H1 (cell line): ENCODE results near the gene ABCA1. TPM values are rescaled to one million over a fixed set of nuclear protein-coding genes. Genes with fewer than 3 reads are reported as not detected.

Experiments used
- CTCF ChIA-PET: fragments of 300-600 bp; sonication (Branson Sonifier 250); formaldehyde crosslinking; loops from one replicate; lab custom pipeline; 2021; ENCODE audit not compliant: partially characterized antibody; lab: Charles Lee
- POLR2A ChIA-PET: fragments of 300-600 bp; sonication (Branson Sonifier 250); formaldehyde crosslinking; loops from one replicate; lab custom pipeline; 2021; ENCODE audit warnings: inconsistent platforms; ENCODE audit not compliant: partially characterized antibody; lab: Charles Lee
- DNase-seq, 2 experiments: peaks; one replicate each; pipeline versions ENCODE4 v3.0.0 to v3.0.0-alpha.2; 2010 to 2022; ENCODE audit warnings: low spot score in 2 of 2, low read depth in 1 of 2, mixed read lengths in 1 of 2
- FAIRE-seq: peaks from 2 replicates; lab custom pipeline; 2011; peaks lifted over from hg19 to GRCh38; lab: Jason Lieb, UNC
- H2AFZ ChIP-seq: 2 replicates; pipeline ENCODE4 v1.8.1; 2012; ENCODE audit warnings: low read length, inconsistent platforms
- H2AK5ac ChIP-seq: 2 replicates; pipeline ENCODE4 v1.6.1; 2013; ENCODE audit warnings: low read depth, low read length
- H2BK120ac ChIP-seq: replicated peaks from 2 replicates; pipeline ENCODE3; 2013; ENCODE audit warnings: low read depth, low read length, inconsistent platforms
- H2BK12ac ChIP-seq: 2 replicates; pipeline ENCODE4 v1.6.1; 2013; ENCODE audit warnings: low read depth, low read length
- H2BK15ac ChIP-seq: 2 replicates; pipeline ENCODE4 v1.6.1; 2013; ENCODE audit warnings: low read length
- H2BK20ac ChIP-seq: 2 replicates; pipeline ENCODE4 v1.6.1; 2013; ENCODE audit warnings: low read length
- H2BK5ac ChIP-seq: 2 replicates; pipeline ENCODE4 v1.6.1; 2013; ENCODE audit warnings: low read depth, low read length
- H3K14ac ChIP-seq: 2 replicates; pipeline ENCODE4 v1.6.1; 2013; ENCODE audit warnings: inconsistent platforms; ENCODE audit not compliant: insufficient read length
- H3K18ac ChIP-seq: 2 replicates; pipeline ENCODE4 v1.6.1; 2013; ENCODE audit warnings: low read length; ENCODE audit errors: extremely low read depth
- H3K23ac ChIP-seq: 2 replicates; pipeline ENCODE4 v1.6.1; 2013; ENCODE audit warnings: inconsistent platforms; ENCODE audit not compliant: insufficient read length
- H3K23me2 ChIP-seq: 2 replicates; pipeline ENCODE4 v1.6.1; 2013; ENCODE audit warnings: low read depth, low read length
- H3K27ac ChIP-seq: 2 replicates; pipeline ENCODE4 v1.6.1; 2011; ENCODE audit warnings: low read depth, low read length, inconsistent platforms
- H3K27me3 ChIP-seq, 4 experiments: replicated peaks in 1 of 4; 1 replicate in 1 of 4; 2 replicates in 3 of 4; pipeline versions ENCODE4 v1.6.1 to v1.8.1; 2011 to 2013; ENCODE audit warnings: low read length in 3 of 4, mild to moderate bottlenecking in 3 of 4, inconsistent platforms in 2 of 4, mixed read lengths in 2 of 4, moderate library complexity in 1 of 4; ENCODE audit not compliant: control insufficient read depth in 3 of 4, insufficient read depth in 3 of 4; ENCODE audit errors: extremely low read depth in 1 of 4
- H3K36me3 ChIP-seq, 4 experiments: 2 replicates each; pipeline versions ENCODE4 v1.6.1 to v1.8.1; 2011 to 2013; ENCODE audit warnings: mild to moderate bottlenecking in 4 of 4, low read length in 3 of 4, moderate library complexity in 2 of 4, control low read depth in 1 of 4, inconsistent platforms in 1 of 4; ENCODE audit not compliant: insufficient read depth in 4 of 4, control insufficient read depth in 2 of 4
- H3K4ac ChIP-seq: replicated peaks from 2 replicates; pipeline ENCODE3; 2013; ENCODE audit warnings: low read length, low read depth, mixed read lengths, inconsistent platforms; ENCODE audit not compliant: insufficient read length
- H3K4me1 ChIP-seq, 4 experiments: replicated peaks in 1 of 4; 1 replicate in 1 of 4; 2 replicates in 3 of 4; pipeline versions ENCODE4 v1.6.1 to v1.8.1; 2011 to 2013; ENCODE audit warnings: low read length in 3 of 4, inconsistent platforms in 2 of 4, mixed read lengths in 1 of 4; ENCODE audit not compliant: insufficient read depth in 4 of 4, control insufficient read depth in 3 of 4
- H3K4me2 ChIP-seq, 2 experiments: 2 replicates each; pipeline versions ENCODE4 v1.6.1 to v1.8.1; 2011 to 2013; ENCODE audit warnings: low read depth in 2 of 2, low read length in 2 of 2, control low read depth in 1 of 2, inconsistent platforms in 1 of 2, mild to moderate bottlenecking in 1 of 2; ENCODE audit not compliant: insufficient read depth in 1 of 2
- H3K4me3 ChIP-seq, 4 experiments: fragments of 200-600, 300-600 bp in 1 of 4; sonication (generic), shearing (Covaris generic), sonication (Bioruptor Twin) in 1 of 4; 2 replicates each; pipeline versions ENCODE4 v1.5.1 to v1.8.1; 2011 to 2016; ENCODE audit warnings: low read length in 4 of 4, low read depth in 3 of 4, control low read depth in 2 of 4, inconsistent platforms in 2 of 4, mild to moderate bottlenecking in 2 of 4, mixed read lengths in 1 of 4, moderate library complexity in 1 of 4; ENCODE audit not compliant: insufficient read depth in 2 of 4; ENCODE audit errors: extremely low read depth in 1 of 4
- H3K56ac ChIP-seq: replicated peaks from 2 replicates; pipeline ENCODE3; 2013; ENCODE audit warnings: low read depth, mild to moderate bottlenecking, mixed read lengths, low read length, inconsistent platforms; ENCODE audit not compliant: insufficient read length
- H3K79me1 ChIP-seq: 2 replicates; pipeline ENCODE4 v1.6.1; 2013; ENCODE audit warnings: low read depth, low read length, control low read depth
- H3K79me2 ChIP-seq, 2 experiments: 2 replicates each; pipeline versions ENCODE4 v1.6.1 to v1.8.1; 2012 to 2013; ENCODE audit warnings: low read length in 2 of 2, mild to moderate bottlenecking in 2 of 2, inconsistent platforms in 1 of 2; ENCODE audit not compliant: insufficient read depth in 2 of 2, control insufficient read depth in 1 of 2
- H3K9ac ChIP-seq, 4 experiments: replicated peaks in 1 of 4; 1 replicate in 1 of 4; 2 replicates in 3 of 4; pipeline versions ENCODE4 v1.6.1 to v1.8.1; 2011 to 2013; ENCODE audit warnings: low read depth in 3 of 4, low read length in 3 of 4, control low read depth in 2 of 4, mild to moderate bottlenecking in 2 of 4, moderate library complexity in 2 of 4, inconsistent platforms in 1 of 4; ENCODE audit errors: extremely low read depth in 1 of 4
- H3K9me3 ChIP-seq, 2 experiments: 2 replicates each; pipeline versions ENCODE4 v1.6.1 to v1.8.1; 2012 to 2013; ENCODE audit warnings: mild to moderate bottlenecking in 2 of 2, moderate library complexity in 2 of 2, control low read depth in 1 of 2, inconsistent platforms in 1 of 2, low read depth in 1 of 2, low read length in 1 of 2, mixed read lengths in 1 of 2; ENCODE audit not compliant: insufficient read depth in 2 of 2
- H4K20me1 ChIP-seq, 2 experiments: replicated peaks in 1 of 2; 2 replicates each; pipeline versions ENCODE3 to v1.8.1; 2011 to 2013; ENCODE audit warnings: inconsistent platforms in 2 of 2, low read length in 2 of 2, mild to moderate bottlenecking in 1 of 2; ENCODE audit not compliant: insufficient read depth in 2 of 2, control insufficient read depth in 1 of 2
- H4K5ac ChIP-seq: 2 replicates; pipeline ENCODE4 v1.6.1; 2013; ENCODE audit warnings: low read length, low read depth, mixed read lengths, inconsistent platforms; ENCODE audit not compliant: insufficient read length
- H4K8ac ChIP-seq: 2 replicates; pipeline ENCODE4 v1.8.0; 2013; ENCODE audit warnings: mild to moderate bottlenecking, moderate library complexity, low read length, inconsistent platforms; ENCODE audit not compliant: insufficient read depth; ENCODE audit errors: extremely low read depth
- H4K91ac ChIP-seq: replicated peaks from 2 replicates; pipeline ENCODE3; 2013; ENCODE audit warnings: low read length, mixed read lengths, inconsistent platforms; ENCODE audit not compliant: insufficient read length
- BRCA1 ChIP-seq: IDR thresholded peaks from 2 replicates; pipeline ENCODE4 v1.6.1; 2012; ENCODE audit warnings: low read depth, low read length, improper control_type of control experiment
- CHD1 ChIP-seq: IDR thresholded peaks from 2 replicates; pipeline ENCODE4 v1.6.1; 2012; ENCODE audit warnings: low read depth, low read length, improper control_type of control experiment
- E2F6 ChIP-seq: IDR thresholded peaks from 2 replicates; pipeline ENCODE4 v1.6.1; 2012; ENCODE audit warnings: inconsistent platforms
- JUN ChIP-seq: IDR thresholded peaks from 2 replicates; pipeline ENCODE4 v1.6.1; 2011; ENCODE audit warnings: low read depth, mild to moderate bottlenecking, improper control_type of control experiment, low read length
- JUND ChIP-seq: IDR thresholded peaks from 2 replicates; pipeline ENCODE4 v1.6.1; 2011; ENCODE audit warnings: mild to moderate bottlenecking, improper control_type of control experiment, low read length
- KDM5A ChIP-seq: fragments of 200-600 bp; IDR thresholded peaks from 2 replicates; pipeline ENCODE4 v1.7.1; 2012; ENCODE audit warnings: mild to moderate bottlenecking, low read length, inconsistent platforms, mixed read lengths
- MAX ChIP-seq: IDR thresholded peaks from 2 replicates; pipeline ENCODE4 v1.6.1; 2012; ENCODE audit warnings: inconsistent platforms
- POLR2A ChIP-seq, 2 experiments: IDR thresholded peaks; 1 replicate in 1 of 2; 2 replicates in 1 of 2; pipeline ENCODE4 v1.6.1; 2011; ENCODE audit warnings: low read depth in 2 of 2, low read length in 2 of 2, mild to moderate bottlenecking in 2 of 2; ENCODE audit errors: control extremely low read depth in 1 of 2
- RAD21 ChIP-seq, 2 experiments: IDR thresholded peaks in 1 of 2; conservative IDR thresholded peaks in 1 of 2; 2 replicates each; pipeline ENCODE4 v1.6.1; 2011; ENCODE audit warnings: low read depth in 2 of 2, low read length in 2 of 2, improper control_type of control experiment in 1 of 2, inconsistent platforms in 1 of 2, mild to moderate bottlenecking in 1 of 2, moderate library complexity in 1 of 2
- RXRA ChIP-seq: IDR thresholded peaks from 2 replicates; pipeline ENCODE4 v1.6.1; 2011; ENCODE audit warnings: low read depth, mild to moderate bottlenecking, low read length, moderate library complexity; ENCODE audit not compliant: insufficient read depth
- SIRT6 ChIP-seq: IDR thresholded peaks from one replicate; pipeline ENCODE4 v1.7.1; 2012; ENCODE audit warnings: low read length, inconsistent platforms
- SP1 ChIP-seq: IDR thresholded peaks from 2 replicates; pipeline ENCODE4 v1.6.1; 2011; ENCODE audit warnings: low read depth, low read length
- TBP ChIP-seq: IDR thresholded peaks from 2 replicates; pipeline ENCODE4 v1.6.1; 2011; ENCODE audit warnings: low read depth, low read length, improper control_type of control experiment
- WGBS, 2 experiments: shearing (Covaris generic) in 1 of 2; methylation state at CpG; one replicate each; pipeline versions ENCODE4 v1.1.6 to v1.1.7; 2013 to 2015; ENCODE audit warnings: low lambda C conversion rate in 2 of 2, mixed read lengths in 2 of 2, inconsistent platforms in 1 of 2, low coverage in 1 of 2, missing lambda C conversion rate in 1 of 2; ENCODE audit not compliant: insufficient replicate concordance in 2 of 2, insufficient coverage in 1 of 2, insufficient read length in 1 of 2; ENCODE audit errors: extremely low coverage in 1 of 2, missing lambda C conversion rate in 1 of 2; 5-methylcytosine and 5-hydroxymethylcytosine counted together
- polyA plus RNA-seq, 7 experiments: library from polyadenylated mRNA; depleted of rRNA in 3 of 7; stranded (reverse) in 5 of 7; unstranded in 2 of 7; fragments of >200 nt in 5 of 7; fragments of 200-250 nt in 2 of 7; gene quantifications; 1 replicate in 5 of 7; 2 replicates in 1 of 7; 4 replicates in 1 of 7; pipeline versions ENCODE4 v1.2.1 to v1.2.3, GENCODE V29; 2011 to 2013; ENCODE audit warnings: missing spikeins in 2 of 7, mixed read lengths in 2 of 7
- total RNA-seq: library from RNA; stranded (reverse); fragmentation: NEBNext Ultra II Directional; extraction: Animal tissue kit (Norgen Biotek cat#: 25700); gene quantifications from 2 replicates; pipeline ENCODE4 v1.2.1, GENCODE V29; 2021

ABCA1 gene
- total and polyA plus RNA-seq, 2 of the 8 experiments (the other 6 are each of a cell fraction or from before 2014, with no cell fraction given) = 6.9 to 7.8 TPM

- no peaks in the 10 kb centered on the region for H3K23me2 ChIP-seq
- no peaks in the 10 kb centered on the region for H3K4me1 ChIP-seq
- H3K36me3 ChIP-seq = no peaks in the 10 kb centered on the region
- no peak overlapping the region for H3K23ac ChIP-seq
- no peak overlapping the region for H3K14ac ChIP-seq
- POLR2A ChIA-PET = no interaction called here
- H2BK12ac ChIP-seq = no peak overlapping the region
- no peak overlapping the region for H3K9ac ChIP-seq
- H2BK120ac ChIP-seq = no peak overlapping the region
- H3K9me3 ChIP-seq = no peaks in the 10 kb centered on the region
- FAIRE-seq = no peak
- WGBS, 2 experiments = 96% methylated on average over 1 of the region's 1 CpG; no CpG with 5 or more reads in 1 of the 2 experiments
- H4K5ac ChIP-seq = no peak overlapping the region
- H2AFZ ChIP-seq = no peak overlapping the region
- no peak overlapping the region for H3K4me3 ChIP-seq
- no peak overlapping the region for H4K8ac ChIP-seq
- H4K20me1 ChIP-seq = no peaks in the 10 kb centered on the region
- H3K79me2 ChIP-seq = no peaks in the 10 kb centered on the region
- no peak for DNase-seq
- no peaks in the 10 kb centered on the region for H3K27me3 ChIP-seq
- H2BK15ac ChIP-seq = no peak overlapping the region
- no peak overlapping the region for H2AK5ac ChIP-seq
- no peak overlapping the region for H4K91ac ChIP-seq
- no peak overlapping the region for H3K4me2 ChIP-seq
- H3K4ac ChIP-seq = no peak overlapping the region
- no peaks in the 10 kb centered on the region for H3K79me1 ChIP-seq
- no peak overlapping the region for H3K27ac ChIP-seq
- H2BK20ac ChIP-seq = no peak overlapping the region
- H2BK5ac ChIP-seq = no peak overlapping the region
- H3K56ac ChIP-seq = no peak overlapping the region
- CTCF ChIA-PET = no interaction called here
- H3K18ac ChIP-seq = no peak overlapping the region
- TF ChIP-seq TBP = no peak
- no peak for TF ChIP-seq SP1
- TF ChIP-seq POLR2A (IDR thresholded peaks at IDR 0.05; ENCODE audit: control extremely low read depth in 1 of 2, low read depth in 2 of 2, low read length in 2 of 2) = no peak
- TF ChIP-seq RAD21 (IDR thresholded peaks at IDR 0.05 in 1 of 2, conservative IDR thresholded peaks at IDR 0.05 in 1 of 2; ENCODE audit: low read depth in 2 of 2, low read length in 2 of 2) = no peak
- TF ChIP-seq BRCA1 = no peak
- no peak for TF ChIP-seq SIRT6
- TF ChIP-seq CHD1 = no peak
- TF ChIP-seq RXRA = no peak
- TF ChIP-seq JUN = no peak
- no peak for TF ChIP-seq MAX
- TF ChIP-seq KDM5A = no peak
- no peak for TF ChIP-seq JUND
- no peak for TF ChIP-seq E2F6
These were observed 151.2 kb downstream of the ABCA1 start for GRCh38 chr9:104776797-104777196.
